ENCODE measurements around the gene ATOH8.

ATOH8 gene

DNA sequence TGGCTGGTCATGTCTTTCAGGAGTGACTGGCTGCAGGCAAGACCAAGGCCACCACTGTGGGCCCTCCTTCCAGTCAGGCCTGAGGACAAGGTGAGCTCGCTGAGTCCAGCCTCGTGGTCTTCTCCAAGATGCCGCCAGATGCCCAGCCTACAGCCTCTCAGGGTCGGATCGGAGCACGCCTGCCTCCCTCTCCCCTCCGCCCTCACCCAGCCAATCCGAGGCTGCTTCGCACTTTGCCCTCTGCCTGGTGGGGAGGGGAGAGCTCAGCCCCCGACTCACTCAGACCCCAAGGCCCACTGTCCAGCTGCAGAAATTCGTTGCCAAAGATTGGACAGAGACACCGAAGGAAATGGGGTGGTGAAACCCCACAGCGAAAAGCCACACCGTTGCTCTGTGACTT lies 33.1 kb downstream of the ATOH8 start:
- no peak for DNase-seq (ENCODE audit: low read depth)

DNA sequence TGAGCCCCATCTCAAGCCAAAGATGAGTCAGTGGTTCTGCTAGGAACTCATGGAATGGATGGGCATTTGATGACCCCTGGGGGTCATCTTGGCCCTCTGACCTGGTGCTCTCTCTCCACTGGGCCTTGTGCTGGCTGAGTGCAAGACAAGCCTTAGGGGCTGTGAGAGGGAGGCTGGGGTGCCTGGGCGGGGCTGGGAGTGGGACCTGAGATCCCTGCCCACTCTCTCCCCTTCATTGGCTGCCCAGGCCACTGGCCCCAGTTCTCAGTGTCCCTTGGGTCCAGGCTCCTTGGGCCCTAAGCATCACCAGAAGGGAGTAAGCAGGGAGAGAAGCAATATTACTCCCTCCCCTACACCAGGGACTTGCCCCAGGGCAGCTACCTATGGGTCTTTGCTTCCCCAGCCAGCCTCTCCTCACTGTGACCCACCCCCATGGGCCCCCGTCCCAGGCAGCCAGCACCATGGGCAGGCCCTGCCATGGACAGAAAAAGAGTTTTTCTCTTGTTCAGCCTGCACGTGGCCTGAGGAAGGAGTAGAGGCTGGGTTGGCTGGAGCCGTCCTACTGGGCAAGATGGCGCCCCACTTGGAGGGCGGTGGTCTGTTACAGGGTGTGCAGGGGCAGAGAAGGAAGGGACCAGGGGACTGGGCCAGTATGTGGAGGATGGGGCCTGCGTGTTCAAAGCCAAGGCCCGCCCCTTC lies 33.6 kb downstream of the ATOH8 start:
- no peak for DNase-seq (ENCODE audit: low read depth)

DNA sequence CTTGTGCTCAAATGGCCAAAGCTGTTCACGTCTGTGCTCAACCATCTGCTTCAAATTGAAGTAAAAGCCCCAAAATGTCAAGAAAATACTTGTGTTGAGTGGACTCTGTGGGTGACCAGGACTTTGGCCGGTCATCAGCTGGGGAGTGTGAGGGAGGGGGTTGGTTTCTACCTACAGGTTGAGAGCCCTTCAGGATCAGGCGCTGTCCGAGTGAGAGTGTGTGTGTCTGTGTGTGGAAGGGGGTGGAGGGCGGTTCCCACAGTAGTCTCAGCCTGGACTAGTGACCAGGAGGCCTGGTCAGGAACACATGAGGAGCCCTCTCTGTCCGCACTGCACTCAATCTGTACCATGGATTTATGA lies 34.2 kb downstream of the ATOH8 start:
- no peak for DNase-seq (ENCODE audit: low read depth)

DNA sequence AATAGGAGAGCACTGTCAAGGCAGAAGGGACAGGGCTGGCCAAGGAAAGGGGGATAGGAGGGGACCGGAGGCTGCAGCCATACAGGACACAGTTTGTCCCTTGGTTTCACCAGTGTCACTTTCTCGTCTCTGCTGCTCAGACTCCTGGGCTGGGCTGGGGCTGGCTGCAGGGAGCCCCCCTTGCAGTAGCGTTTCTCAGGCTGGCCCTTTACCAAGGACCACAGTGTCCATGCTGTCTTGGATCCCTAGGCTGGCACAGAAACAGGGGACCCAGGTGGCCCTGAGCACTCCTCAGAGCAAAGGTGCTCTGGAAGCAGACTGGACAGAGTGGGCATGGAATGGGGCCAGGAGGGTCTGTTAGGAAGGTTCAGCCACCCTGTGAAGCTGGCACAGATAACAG lies 34.8 kb downstream of the ATOH8 start:
- no peak for DNase-seq (ENCODE audit: low read depth)

DNA sequence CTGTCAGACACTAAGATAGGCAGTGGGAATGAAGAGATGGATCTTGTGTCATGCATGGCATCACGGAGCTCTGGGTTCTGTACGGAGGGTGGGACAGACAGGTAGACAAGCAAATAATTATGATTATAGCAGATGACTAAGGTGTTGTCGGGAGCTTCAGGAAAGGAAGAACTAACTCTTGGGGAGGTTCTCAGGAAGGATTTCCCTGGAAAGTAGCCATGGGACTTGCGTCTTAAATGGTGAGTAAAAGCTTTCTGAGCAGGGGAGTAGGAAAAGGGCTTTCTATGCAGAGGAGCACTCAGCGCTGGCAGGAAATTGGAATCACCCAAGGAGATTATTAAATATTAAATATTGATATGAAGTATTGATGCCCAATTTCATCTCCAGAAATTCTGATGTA lies 35.5 kb downstream of the ATOH8 start:
- no peak for DNase-seq (ENCODE audit: low read depth)

DNA sequence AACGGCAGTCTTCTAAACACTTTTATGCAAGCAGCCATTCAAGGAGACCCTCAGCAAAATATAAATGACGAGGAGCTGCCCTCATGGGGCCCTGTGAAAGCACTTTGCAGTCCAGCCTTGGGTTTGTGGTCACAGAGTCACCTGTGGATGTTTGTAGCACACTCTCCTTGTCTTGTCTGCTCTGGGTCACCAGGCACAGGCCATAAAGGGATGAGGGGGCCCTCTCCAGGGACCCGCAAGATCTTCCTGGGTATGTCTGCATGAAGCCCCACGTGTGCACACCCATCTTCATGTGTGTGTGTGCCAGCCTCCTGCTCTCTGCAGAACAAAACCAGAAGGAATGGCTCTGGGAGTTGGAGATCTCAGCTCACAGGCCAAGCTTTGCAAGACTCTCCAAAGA lies 36.2 kb downstream of the ATOH8 start:
- no peak for DNase-seq (ENCODE audit: low read depth)

DNA sequence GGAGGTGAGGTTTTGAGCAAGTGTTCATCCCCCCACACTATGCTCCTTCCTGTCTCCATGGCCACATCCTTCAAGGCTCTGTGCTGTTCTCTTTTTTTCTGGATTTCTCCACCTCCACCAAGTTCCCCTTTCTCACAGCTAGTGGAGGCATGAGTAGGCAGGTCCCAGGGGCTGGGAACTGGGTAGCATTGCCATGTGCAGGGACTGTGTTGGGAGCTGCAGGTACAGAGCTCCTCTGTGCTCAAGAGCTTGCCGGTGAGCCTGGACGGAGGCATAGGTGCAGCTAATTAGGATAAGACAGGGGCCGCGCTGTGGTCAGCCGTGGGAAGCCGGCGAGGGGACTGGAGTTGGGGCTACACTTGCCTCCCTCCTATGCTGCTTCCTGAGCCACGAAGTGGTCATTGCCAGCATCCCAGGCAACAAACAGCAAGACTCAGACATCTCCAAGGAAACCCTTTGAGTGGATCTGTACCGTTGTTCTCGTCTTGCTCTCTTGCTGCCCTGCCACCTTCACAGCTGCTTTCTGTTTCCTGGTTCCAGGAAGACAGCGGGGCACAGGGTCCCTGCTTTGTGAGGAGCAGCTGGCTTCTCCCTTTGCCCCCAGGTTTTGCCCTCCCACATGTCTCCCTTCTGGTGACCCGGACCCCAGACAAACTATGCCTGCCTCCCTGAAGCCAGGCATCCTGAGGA lies 36.9 kb downstream of the ATOH8 start:
- DNase-seq (ENCODE audit: low read depth), result no peak

DNA sequence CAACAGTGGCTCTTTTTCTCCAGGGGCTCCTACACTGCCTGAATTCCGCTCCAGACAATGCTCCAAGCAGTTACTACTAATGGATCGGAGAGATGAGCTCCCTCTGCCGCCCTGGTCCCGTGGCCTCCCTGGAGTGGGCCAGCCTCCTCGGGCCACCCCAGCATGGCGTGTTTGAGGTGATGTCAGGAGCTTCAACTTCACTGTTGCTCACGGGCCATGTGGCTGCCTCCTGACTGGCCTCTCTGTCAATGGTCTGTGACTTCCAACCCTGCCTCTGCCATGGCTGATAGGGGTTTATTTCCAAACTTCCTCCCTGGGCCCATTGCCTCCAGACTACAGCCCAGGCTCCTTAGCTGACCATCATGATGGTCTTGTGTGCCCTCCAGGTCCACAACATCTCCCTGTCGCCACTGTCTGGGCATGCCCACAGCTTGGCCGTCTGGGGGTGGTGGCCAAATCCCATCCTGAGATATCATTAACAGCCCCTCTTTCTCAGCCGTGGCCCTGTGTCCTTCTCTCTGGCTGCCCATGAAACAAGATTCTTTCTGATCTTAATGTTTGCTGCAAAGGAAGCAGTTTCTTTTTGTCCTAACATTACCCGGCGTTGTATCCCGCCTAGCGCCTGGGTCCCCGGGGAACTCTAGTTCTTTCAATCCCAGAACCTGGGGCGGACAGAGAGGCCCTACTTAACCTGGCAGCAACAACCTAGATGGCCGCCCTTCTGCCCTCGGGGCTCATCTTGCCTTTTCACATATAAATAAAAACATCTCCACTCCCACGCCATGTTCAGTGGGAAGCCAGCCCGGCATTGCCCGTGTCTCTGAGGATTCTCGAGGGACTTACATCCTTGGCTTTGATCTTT lies 38.1 kb downstream of the ATOH8 start:
- no peak for DNase-seq (ENCODE audit: low read depth)

DNA sequence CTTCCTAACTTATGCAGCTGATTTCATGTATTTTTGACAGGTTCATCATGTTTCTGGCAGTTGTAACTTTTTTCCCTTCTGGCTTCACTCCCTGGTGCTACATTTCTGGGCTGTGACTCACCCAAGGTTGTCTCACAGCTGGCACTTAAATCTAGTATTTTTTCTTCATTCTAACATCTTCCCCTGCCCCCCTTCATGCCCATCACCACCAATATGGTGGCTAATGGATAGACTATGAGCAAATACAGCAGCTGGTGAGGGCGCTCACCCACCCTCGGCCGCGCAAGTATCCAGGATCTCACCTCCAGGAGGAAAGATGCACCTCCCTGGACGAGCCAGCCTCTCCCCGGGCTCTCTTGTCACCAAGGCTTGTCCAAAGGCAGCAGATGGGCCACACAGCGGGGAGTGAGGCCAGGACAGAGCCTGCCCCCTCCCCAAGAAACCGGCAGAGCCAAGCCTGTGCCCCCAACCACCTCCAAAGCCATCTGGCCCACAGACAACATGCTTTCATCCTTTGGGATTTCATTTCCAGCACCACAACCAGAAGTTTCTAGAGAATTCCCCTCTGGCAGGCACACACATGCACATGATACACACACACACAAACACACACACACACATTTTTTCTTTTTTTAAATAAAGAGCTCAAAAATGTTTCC lies 39.1 kb downstream of the ATOH8 start:
- DNase-seq (ENCODE audit: low read depth), result no peak

DNA sequence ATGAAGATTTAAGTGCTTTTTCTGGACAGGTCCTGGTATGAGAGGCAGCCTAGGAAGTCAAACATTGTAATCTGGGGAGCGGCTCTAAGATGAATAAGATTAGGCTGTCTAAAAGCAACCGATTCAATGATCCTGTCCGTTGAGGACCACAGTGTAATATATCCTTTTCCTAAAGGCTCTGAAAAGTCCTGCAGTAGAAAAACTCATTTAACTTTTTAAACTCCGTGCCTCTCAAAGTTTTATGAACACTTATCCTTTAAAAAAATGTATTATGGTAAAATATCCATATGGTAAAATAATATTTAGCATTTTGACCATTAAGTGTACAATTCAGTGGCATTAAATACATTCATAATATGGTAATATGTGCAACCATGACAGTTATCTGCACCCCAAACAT lies 39.8 kb downstream of the ATOH8 start:
- DNase-seq (ENCODE audit: low read depth), result no peak

DNA sequence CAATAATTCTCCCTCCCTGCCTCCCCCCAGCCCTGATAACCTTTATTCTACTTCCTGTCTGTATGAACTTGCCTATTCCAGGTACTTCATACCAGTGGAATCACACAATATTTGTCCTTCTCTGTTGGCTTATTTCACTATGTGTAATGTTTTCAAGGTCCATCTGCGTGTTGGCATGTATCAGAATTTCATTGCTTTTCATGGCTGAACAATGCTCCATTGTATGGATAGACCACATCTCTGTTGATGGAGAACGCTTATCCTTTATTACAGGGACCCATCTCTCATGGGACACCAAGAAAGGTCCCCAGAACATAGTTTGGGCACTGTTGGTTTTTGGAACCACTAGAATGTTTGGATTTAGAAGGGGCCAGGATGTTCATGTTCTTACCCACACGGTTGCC lies 40.2 kb downstream of the ATOH8 start:
- no peak for DNase-seq (ENCODE audit: low read depth)

DNA sequence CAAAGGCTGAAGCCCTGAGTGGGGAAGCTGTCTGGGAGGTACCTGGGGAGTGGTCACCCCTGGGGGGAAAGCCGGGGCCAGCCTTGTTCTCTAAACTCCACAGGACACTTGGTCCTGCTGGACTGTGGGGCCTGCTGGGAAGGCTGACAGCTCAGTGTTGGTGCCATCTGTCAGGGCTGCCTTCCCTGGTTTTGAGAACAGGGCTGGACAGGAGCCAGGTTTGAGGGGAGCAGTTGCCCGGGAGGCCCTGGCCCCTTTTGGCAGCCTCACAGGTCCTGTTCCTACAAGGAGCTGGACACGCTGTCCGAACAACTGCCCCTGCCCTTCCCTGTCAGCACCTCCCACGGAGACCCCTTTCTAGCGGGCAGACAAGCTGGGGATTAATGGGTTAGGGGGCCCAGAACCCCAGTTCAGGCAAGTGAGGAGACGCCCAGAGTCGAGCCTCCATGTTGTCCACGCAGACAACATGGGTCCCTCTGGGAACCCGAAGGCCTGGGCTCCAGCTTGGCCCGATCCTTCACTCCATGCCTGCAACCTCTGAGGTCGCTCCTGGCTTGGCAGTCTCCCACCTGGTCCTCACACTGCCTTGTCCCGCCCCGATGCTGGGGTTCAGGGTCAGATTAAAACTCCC lies 40.8 kb downstream of the ATOH8 start:
- DNase-seq (ENCODE audit: low read depth), result no peak

DNA sequence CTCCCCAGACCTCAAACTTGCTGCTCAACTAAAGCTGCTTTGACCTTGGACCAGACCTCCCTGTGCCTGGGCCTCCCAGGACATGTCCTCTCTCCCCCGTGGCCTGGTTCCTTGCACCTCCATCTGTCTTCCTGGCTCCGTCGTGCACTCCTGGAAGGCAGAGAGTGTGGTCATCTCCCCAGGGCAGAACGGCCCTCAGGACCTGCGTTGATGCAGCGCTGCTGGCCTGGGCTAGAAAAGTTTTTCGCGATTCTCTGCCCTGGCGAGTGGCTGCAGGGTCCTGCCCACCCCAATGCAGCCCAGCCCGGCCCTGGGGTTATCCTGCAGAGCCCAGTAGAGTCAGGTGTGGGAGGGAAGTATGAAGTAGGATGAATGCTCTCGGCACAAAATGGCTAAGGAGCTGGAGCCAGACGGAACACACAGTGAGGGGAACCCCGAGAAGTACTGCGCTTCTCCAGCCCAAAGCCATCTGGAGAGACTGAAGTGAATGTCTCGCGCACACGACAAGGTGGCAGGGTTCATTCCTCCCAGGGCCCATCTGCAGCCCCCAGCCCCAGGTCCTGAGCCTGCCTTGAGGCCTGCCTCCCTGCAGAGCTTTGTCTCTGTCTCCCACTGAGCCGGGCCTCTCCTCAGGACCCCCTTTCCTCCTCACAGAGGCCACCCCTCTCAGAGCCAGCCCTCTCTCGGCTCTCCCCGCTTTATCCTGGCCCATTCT lies 41.7 kb downstream of the ATOH8 start:
- no peak for DNase-seq (ENCODE audit: low read depth)

DNA sequence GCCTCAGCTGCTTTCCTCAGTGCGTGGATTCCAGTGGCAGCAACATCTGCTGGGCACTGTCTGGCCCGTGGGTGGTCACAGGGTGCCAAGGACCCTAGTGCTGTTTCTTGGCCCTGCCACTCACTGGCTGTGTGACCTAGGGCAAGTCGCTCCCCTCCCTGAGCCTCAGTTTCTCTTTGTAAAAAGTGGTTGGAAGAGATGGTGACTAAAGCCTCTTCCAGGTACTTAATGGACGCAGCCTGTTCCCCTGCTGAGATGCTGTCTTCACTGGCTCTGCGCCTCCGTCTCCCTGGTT lies 42.2 kb downstream of the ATOH8 start:
- DNase-seq (ENCODE audit: low read depth), result no peak

DNA sequence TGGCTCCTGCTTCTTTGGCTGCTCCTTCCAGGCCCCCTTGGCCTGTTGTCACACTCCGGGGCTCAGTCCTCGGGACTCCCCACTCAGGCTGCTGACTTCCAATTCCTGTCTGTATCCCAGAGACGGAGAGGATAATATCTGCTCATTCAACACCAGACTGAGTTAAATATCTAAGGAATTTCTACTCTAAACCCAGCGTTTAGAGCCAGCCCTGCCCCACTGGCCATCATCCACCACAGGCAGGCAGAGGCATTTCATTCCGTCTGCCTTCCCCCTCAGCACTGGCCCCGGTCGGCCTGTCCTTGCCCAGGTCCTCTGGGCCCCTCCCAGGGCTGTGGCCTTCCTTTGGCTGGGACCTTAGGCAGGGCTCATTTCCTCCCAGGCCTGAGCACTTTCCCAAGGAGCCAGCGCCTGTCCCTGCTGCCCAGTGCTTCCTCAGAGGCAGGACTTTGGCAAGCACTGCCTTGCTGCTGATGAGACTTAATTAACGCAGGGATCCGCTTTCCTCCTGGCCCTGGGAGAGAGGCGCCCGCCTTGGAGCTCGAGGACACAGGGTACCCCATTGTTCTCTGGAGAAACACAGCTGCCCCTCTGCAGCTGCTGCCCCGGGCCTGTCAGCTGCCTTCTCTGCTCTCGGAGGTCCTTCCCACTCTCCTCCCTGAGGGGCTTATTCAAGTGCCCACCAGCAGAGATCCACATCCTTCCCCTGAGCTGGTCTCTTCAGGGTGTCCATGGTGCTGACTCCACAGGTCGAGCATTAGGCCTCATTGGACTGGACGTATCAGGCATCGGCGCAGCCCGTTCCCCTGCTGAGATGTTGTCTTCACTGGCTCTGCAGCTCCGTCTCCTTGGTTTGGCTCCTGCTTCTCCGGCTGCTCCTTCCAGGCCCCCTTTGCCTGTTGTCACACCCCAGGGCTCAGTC lies 42.8 kb downstream of the ATOH8 start:
- DNase-seq (ENCODE audit: low read depth), result no peak

DNA sequence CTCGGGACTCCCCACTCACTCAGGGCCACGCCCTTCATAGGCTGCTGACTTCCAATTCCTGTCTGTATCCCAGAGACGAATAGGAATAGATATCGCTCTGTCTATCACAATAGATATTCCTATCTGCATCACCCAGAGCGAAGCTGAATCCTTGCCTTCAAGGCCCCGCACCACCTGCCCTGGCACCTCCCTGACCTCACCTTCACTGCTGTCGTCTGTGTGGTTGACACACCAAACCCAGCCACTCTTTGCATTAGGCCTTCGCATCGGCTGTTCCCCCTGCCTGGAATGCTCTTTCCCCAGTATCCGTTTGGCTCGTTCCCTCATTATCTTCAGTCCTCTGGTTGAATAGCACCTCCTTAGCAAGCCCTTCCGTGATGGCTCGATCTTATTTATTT lies 43.5 kb downstream of the ATOH8 start:
- no peak for DNase-seq (ENCODE audit: low read depth)

DNA sequence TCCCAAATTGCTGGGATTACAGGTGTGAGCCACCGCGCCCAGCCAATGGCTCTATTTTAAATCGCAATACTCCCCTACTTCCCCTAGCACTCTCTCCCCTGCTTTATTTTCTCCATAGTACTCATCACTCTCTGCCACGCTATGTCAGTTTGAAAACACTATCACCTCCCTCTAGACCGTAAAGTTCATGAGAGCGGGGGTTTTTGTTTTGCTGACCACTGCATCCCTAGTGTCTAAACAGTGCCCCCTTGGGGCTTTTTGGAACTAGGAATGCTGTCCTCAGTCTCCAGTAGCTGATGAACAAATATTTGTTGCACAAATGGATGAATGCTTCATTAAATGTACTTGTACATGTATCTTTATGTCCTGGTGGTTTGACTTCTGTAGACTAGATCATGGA lies 44.1 kb downstream of the ATOH8 start:
- DNase-seq (ENCODE audit: low read depth), result no peak

DNA sequence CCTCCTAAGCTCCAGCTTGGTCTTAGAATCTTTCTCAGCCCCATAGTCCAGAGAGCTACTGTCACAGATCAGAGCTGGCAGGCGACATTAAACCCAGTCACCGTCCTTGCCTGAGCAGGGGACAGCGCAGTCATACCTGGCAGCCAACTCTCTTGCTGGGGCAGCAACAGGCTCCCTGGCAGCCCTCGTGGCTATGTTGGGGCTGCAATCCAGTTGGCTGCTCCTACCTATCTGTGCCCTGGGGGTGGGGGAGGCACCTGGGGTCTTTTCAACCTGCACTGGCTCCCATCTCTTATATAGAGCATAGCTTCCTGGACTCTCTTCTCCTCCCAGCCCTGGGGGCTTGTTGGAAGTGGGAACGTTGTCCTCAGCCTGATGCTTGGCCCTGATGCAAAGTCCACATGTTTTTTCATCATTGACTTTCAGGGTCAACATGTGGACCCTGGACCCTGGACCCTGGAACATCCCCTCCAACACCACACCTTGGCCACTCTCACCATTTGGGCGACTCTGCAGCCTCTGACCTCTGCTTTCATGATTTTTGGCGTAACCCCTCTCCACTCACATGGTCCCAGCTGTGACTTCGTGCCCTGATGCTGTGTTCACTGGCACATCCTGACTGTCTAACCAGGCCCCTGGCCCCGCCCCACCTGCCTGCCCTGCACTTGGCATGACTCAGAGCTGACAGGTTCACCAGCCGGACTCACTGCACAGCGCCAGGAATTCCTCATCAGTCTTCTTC lies 45.6 kb downstream of the ATOH8 start:
- no peak for DNase-seq (ENCODE audit: low read depth)

DNA sequence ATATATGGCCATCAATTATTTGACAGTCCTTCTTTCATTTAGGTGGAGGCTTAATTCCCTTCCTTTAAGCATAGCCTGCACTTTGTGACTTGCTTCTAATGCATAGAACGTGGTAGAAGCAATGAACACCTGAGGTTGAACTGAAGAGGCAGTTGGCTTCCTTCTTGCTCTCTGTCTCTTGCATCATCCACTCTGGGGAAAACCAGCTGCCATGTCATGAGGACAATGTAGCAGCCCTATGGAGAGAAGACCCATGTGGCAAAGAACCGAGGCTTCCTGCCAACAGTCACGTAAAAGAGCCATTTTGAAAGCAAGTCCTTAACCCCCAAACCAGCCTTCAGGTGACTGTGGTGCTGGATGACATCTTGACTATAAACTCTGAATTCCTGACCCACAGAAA lies 46.8 kb downstream of the ATOH8 start:
- DNase-seq (ENCODE audit: low read depth), result no peak

DNA sequence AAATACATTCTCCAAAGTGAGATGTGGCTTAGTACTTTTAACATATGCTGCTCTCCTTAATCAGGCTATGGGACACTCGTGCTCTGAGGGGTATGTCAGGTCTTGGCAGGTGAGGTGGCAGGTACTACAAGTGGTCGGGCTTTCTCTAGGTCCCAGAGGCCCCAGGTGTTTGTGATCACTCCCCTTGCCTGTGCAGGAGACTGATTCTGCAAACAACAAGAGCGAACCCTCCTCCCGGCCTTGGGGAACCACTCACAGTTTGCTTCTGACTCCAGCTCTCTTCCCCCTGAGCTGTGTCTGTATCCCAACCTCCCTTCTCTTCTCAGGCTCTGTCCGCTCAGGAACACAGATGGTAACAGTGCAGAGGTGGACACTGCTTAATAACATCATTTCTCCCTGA lies 48.1 kb downstream of the ATOH8 start:
- no peak for DNase-seq (ENCODE audit: low read depth)

Measured in activated T-helper 1 cell treated with Interleukin-2 at 50 U/mL for 16 hours (primary cell).